HepG2 (cell line): Measurements from ENCODE around the gene TSSK6. TPM values are rescaled to one million over a fixed set of nuclear protein-coding genes. Genes with fewer than 3 reads are reported as not detected.

ENCODE experiments used
- ATAC-seq: fragments of 200-7000 bp; cut with Tn5 transposase; 3 replicates; pipeline ENCODE4 v1.9.1; 2020; ENCODE audit warnings: mild to moderate bottlenecking, moderate library complexity
- BruUV-seq: library from RNA; stranded (reverse); fragments of 400-500 nt; replicated peaks from 2 replicates; lab custom pipeline; 2021; lab: Mats Ljungman, UMichigan
- CTCF ChIA-PET: fragments of 300-600 bp; formaldehyde crosslinking; extraction: SDS; loops from one replicate; lab custom pipeline; 2021; ENCODE audit warnings: low total read pairs, inconsistent platforms, low intra/inter-chr PET ratio; lab: Yijun Ruan, JAX
- POLR2A ChIA-PET: fragments of 350-600 bp; sonication (Branson Sonifier 250); formaldehyde crosslinking; loops from one replicate; lab custom pipeline; 2020; ENCODE audit warnings: antibody characterized with exemption, inconsistent platforms; lab: Yijun Ruan, JAX
- DNase-seq: peaks from one replicate; pipeline ENCODE4 v3.0.0-alpha.2; 2015; ENCODE audit warnings: low spot score
- FAIRE-seq: peaks from 3 replicates; lab custom pipeline; 2011; peaks lifted over from hg19 to GRCh38; lab: Jason Lieb, UNC
- H2AFZ ChIP-seq: one replicate; pipeline ENCODE4 v1.6.1; 2011; ENCODE audit warnings: low read length, inconsistent platforms
- H3K27ac ChIP-seq: fragments of 300-600 bp; 3 replicates; pipeline ENCODE4 v1.8.0; 2011; ENCODE audit warnings: mixed run types, mild to moderate bottlenecking, mixed read lengths, low read length, inconsistent platforms; ENCODE audit not compliant: insufficient read depth; ENCODE audit errors: extremely low read length
- H3K27me3 ChIP-seq, 2 experiments: fragments of 200-600 bp in 1 of 2; 2 replicates in 1 of 2; 3 replicates in 1 of 2; pipeline versions ENCODE4 v1.6.0 to v1.8.0; 2011; ENCODE audit warnings: low read length in 2 of 2, mild to moderate bottlenecking in 2 of 2, moderate library complexity in 2 of 2, inconsistent platforms in 1 of 2; ENCODE audit not compliant: insufficient read depth in 2 of 2, control insufficient read depth in 1 of 2
- H3K36me3 ChIP-seq, 2 experiments: fragments of 200-600 bp in 1 of 2; replicated peaks in 1 of 2; 2 replicates in 1 of 2; 3 replicates in 1 of 2; pipeline versions ENCODE4 v1.5.1 to v1.8.0; 2011; ENCODE audit warnings: low read length in 2 of 2, inconsistent platforms in 1 of 2; ENCODE audit not compliant: insufficient read depth in 2 of 2, control insufficient read depth in 1 of 2
- H3K4me1 ChIP-seq: 2 replicates; pipeline ENCODE4 v1.5.1; 2012; ENCODE audit warnings: low read length, inconsistent platforms; ENCODE audit not compliant: insufficient read depth
- H3K4me2 ChIP-seq: 2 replicates; pipeline ENCODE4 v1.6.0; 2011; ENCODE audit warnings: low read depth, low read length, inconsistent platforms
- H3K4me3 ChIP-seq, 3 experiments: fragments of 200-600 bp in 1 of 3; sonication (generic), shearing (Covaris generic) in 1 of 3; replicated peaks in 1 of 3; 2 replicates each; pipeline ENCODE4 v1.5.1; 2011 to 2016; ENCODE audit warnings: low read length in 3 of 3, inconsistent platforms in 2 of 3, low read depth in 2 of 3, mild to moderate bottlenecking in 2 of 3, control low read depth in 1 of 3, mixed read lengths in 1 of 3; ENCODE audit not compliant: insufficient read depth in 1 of 3
- H3K79me2 ChIP-seq: one replicate; pipeline ENCODE4 v1.6.1; 2011; ENCODE audit warnings: low read length, inconsistent platforms; ENCODE audit not compliant: insufficient read depth
- H3K9ac ChIP-seq: 2 replicates; pipeline ENCODE4 v1.6.0; 2011; ENCODE audit warnings: mild to moderate bottlenecking, low read depth, low read length, inconsistent platforms; ENCODE audit not compliant: insufficient read depth
- H3K9me3 ChIP-seq: 2 replicates; pipeline ENCODE4 v1.5.1; 2012; ENCODE audit warnings: mild to moderate bottlenecking, low read length
- H4K20me1 ChIP-seq: 2 replicates; pipeline ENCODE4 v1.6.0; 2011; ENCODE audit warnings: inconsistent platforms, mild to moderate bottlenecking, low read length, moderate library complexity; ENCODE audit not compliant: insufficient read depth
- CSRNP1 ChIP-seq: sonication (generic); formaldehyde crosslinking; IDR thresholded peaks from 2 replicates; pipeline ENCODE4 v1.8.1; 2023; ENCODE audit warnings: mild to moderate bottlenecking, missing genetic modification reagents
- HMGXB3 ChIP-seq: sonication (generic); formaldehyde crosslinking; IDR thresholded peaks from 2 replicates; pipeline ENCODE4 v1.4.0; 2020; ENCODE audit warnings: missing genetic modification reagents, borderline replicate concordance
- RFX1 ChIP-seq: fragments of 450-650 bp; IDR thresholded peaks from 2 replicates; pipeline ENCODE4 v1.6.1; 2017
- TBX2 ChIP-seq: sonication (generic); formaldehyde crosslinking; IDR thresholded peaks from 2 replicates; pipeline ENCODE4 v1.5.0; 2020; ENCODE audit warnings: missing genetic modification reagents, mild to moderate bottlenecking, borderline replicate concordance
- ZBTB40 ChIP-seq, 2 experiments: fragments of 450-650 bp in 1 of 2; sonication (generic) in 1 of 2; formaldehyde crosslinking in 1 of 2; IDR thresholded peaks; 2 replicates each; pipeline versions ENCODE4 v1.6.1 to v1.8.0; 2016 to 2022; ENCODE audit warnings: antibody characterized with exemption in 1 of 2, mild to moderate bottlenecking in 1 of 2, missing genetic modification reagents in 1 of 2
- ZNF160 ChIP-seq: sonication (generic); formaldehyde crosslinking; IDR thresholded peaks from 2 replicates; pipeline ENCODE4 v1.8.0; 2022; ENCODE audit warnings: mild to moderate bottlenecking, inconsistent platforms, missing genetic modification reagents
- ZNF652 ChIP-seq: IDR thresholded peaks from 2 replicates; pipeline ENCODE4 v1.6.1; 2016; ENCODE audit warnings: low read depth, borderline replicate concordance
- ZNF780A ChIP-seq: sonication (generic); formaldehyde crosslinking; IDR thresholded peaks from 2 replicates; pipeline ENCODE4 v1.8.0; 2022; ENCODE audit warnings: mild to moderate bottlenecking, missing genetic modification reagents, moderate library complexity
- ZNF792 ChIP-seq: IDR thresholded peaks from 2 replicates; pipeline ENCODE4 v1.6.1; 2016
- WGBS: methylation state at CpG from one replicate; pipeline ENCODE4 v1.1.6; 2017; ENCODE audit warnings: low lambda C conversion rate; 5-methylcytosine and 5-hydroxymethylcytosine counted together
- in situ Hi-C: cut with HindIII; loops from 2 replicates; pipeline ENCODE4 v1.10.0; 2017; ENCODE audit warnings: low pct_unique_long_range_greater_than_20kb; ENCODE audit not compliant: extremely low pct_ligation_motif_present
- intact Hi-C: fragments of 100-400 bp; cut with micrococcal nuclease; formaldehyde crosslinking; loops from one replicate; pipeline ENCODE4 v1.10.0; 2022; ENCODE audit not compliant: unreplicated experiment
- polyA plus RNA-seq, 8 experiments: library from polyadenylated mRNA; depleted of rRNA in 3 of 8; stranded (reverse) in 7 of 8; unstranded in 1 of 8; fragments of >200 nt; fragmentation: Illumina TruSeq in 4 of 8; extraction: Trizol in 4 of 8; gene quantifications; 2 replicates each; pipeline versions ENCODE4 v1.2.1 to v1.2.3, GENCODE V29; 2011 to 2016; ENCODE audit warnings: low read depth in 4 of 8, missing spikeins in 1 of 8, mixed read lengths in 1 of 8; ENCODE audit not compliant: insufficient read depth in 1 of 8
- total RNA-seq, 5 experiments: library from RNA; depleted of rRNA; stranded (reverse); fragments of >200 nt; fragmentation: Illumina TruSeq; extraction: Trizol; gene quantifications; 2 replicates each; pipeline ENCODE4 v1.2.3, GENCODE V29; 2016; ENCODE audit warnings: low read depth in 1 of 5

The TSSK6 gene
- total and polyA plus RNA-seq, 2 of the 13 experiments (the other 11 are each of a cell fraction or from before 2014, with no cell fraction given): 0.71 to 1.2 TPM

GRCh38 chr19:19543640-19544039, 28.3 kb upstream of the TSSK6 start:
- Histone ChIP-seq H3K4me3 (no peak overlapping the region), H4K20me1 (no peaks in the 10 kb centered on the region), H3K27ac (no peak overlapping the region), H3K36me3 (no peaks in the 10 kb centered on the region), H3K9me3 (no peaks in the 10 kb centered on the region), H3K27me3 (peaks cover 4 to 32% of the 10 kb centered on the region in 2 experiments; a peak in 4 of 5 replicates), H3K4me1 (0 out of 2 replicates have a peak, but pooled peaks cover 4% of the 10 kb centered on the region), H3K4me2 (no peak overlapping the region), H3K9ac (no peak overlapping the region), H2AFZ (no peak overlapping the region), H3K79me2 (no peaks in the 10 kb centered on the region)
- ChIA-PET CTCF (no interaction called here), POLR2A (no interaction called here)
- FAIRE-seq (no peak), DNase-seq (no peak), ATAC-seq (no peak)
- intact Hi-C loops (no loop called here), in situ Hi-C loops (loop anchor here (25.0 kb wide), 1 partner anchor 419 kb away; no protein-coding TSS in a partner anchor)
- BruUV-seq: no TSS peak
- 20% methylated on average over 4 of the region's 19 CpGs for WGBS
- TF ChIP-seq ZNF792 (CRISPR knock-in tag): no peak
- no peak for TF ChIP-seq HMGXB3 (CRISPR knock-in tag)
- TF ChIP-seq ZNF652: no peak
- no peak for TF ChIP-seq ZBTB40 (IDR thresholded peaks at IDR 0.05)
- TF ChIP-seq ZBTB40 (CRISPR knock-in tag; IDR thresholded peaks at IDR 0.05): no peak
- TF ChIP-seq TBX2 (CRISPR knock-in tag): no peak
- no peak for TF ChIP-seq CSRNP1
- TF ChIP-seq ZNF780A (CRISPR knock-in tag): no peak
- TF ChIP-seq RFX1: no peak
- no peak for TF ChIP-seq ZNF160 (CRISPR knock-in tag)
